LNCaP clone FGC (cell line): ENCODE data around the gene TPR.

ENCODE experiments used
- DNase-seq: peaks from one replicate; pipeline ENCODE4 v3.0.0-alpha.2; 2011; ENCODE audit warnings: low read depth
- H3K4me3 ChIP-seq: 2 replicates; pipeline ENCODE4 v1.5.1; 2011; ENCODE audit warnings: mild to moderate bottlenecking, low read depth, low read length, control low read depth
- CTCF ChIP-seq: IDR thresholded peaks from 2 replicates; pipeline ENCODE4 v1.5.1; 2012; ENCODE audit warnings: mild to moderate bottlenecking; ENCODE audit not compliant: control insufficient read depth, insufficient read depth; ENCODE audit errors: extremely low read depth

The TPR gene

GRCh38 chr1:186271032-186271431, 104.0 kb downstream of the TPR start:
- no peak for TF ChIP-seq CTCF
- no peak overlapping the region for H3K4me3 ChIP-seq
- no peak for DNase-seq
